GM23338 (cell line): Measurements from ENCODE around the gene RELL1. TPM values are rescaled to one million over a fixed set of nuclear protein-coding genes. Genes with fewer than 3 reads are reported as not detected.

Experiments
- ATAC-seq: fragments of 200-7000 bp; cut with Tn5 transposase; 3 replicates; pipeline ENCODE4 v1.9.1; 2020
- DNase-seq: peaks from one replicate; pipeline ENCODE4 v3.0.0-alpha.2; 2015; ENCODE audit warnings: low spot score
- H2AFZ ChIP-seq: fragments of 200-600 bp; sonication (generic); 2 replicates; pipeline ENCODE4 v1.8.0; 2016; ENCODE audit warnings: antibody characterized with exemption, mild to moderate bottlenecking, moderate library complexity
- H3F3A ChIP-seq: fragments of 200-600 bp; sonication (generic); replicated peaks from 2 replicates; pipeline ENCODE4 v1.8.0; 2017; ENCODE audit warnings: antibody characterized with exemption, mixed run types, low read depth
- H3K27ac ChIP-seq: fragments of 200-600 bp; sonication (generic); 2 replicates; pipeline ENCODE4 v1.6.1; 2016; ENCODE audit warnings: low read depth
- H3K27me3 ChIP-seq: fragments of 200-600 bp; sonication (generic); 2 replicates; pipeline ENCODE4 v1.8.0; 2016; ENCODE audit warnings: mild to moderate bottlenecking, mixed run types, moderate library complexity; ENCODE audit not compliant: insufficient read depth
- H3K36me3 ChIP-seq: fragments of 200-600 bp; sonication (generic); 2 replicates; pipeline ENCODE4 v1.8.0; 2016; ENCODE audit warnings: mild to moderate bottlenecking; ENCODE audit not compliant: insufficient read depth
- H3K4me1 ChIP-seq: fragments of 200-600 bp; sonication (generic); 2 replicates; pipeline ENCODE4 v1.8.0; 2016; ENCODE audit warnings: mild to moderate bottlenecking, moderate library complexity; ENCODE audit not compliant: insufficient read depth
- H3K4me2 ChIP-seq: fragments of 200-600 bp; sonication (generic); 2 replicates; pipeline ENCODE4 v1.7.1; 2017; ENCODE audit warnings: mixed run types
- H3K4me3 ChIP-seq: fragments of 200-600 bp; sonication (generic); 2 replicates; pipeline ENCODE4 v1.6.1; 2016; ENCODE audit warnings: mixed run types
- H3K79me2 ChIP-seq: fragments of 200-600 bp; sonication (generic); replicated peaks from 2 replicates; pipeline ENCODE4 v1.8.0; 2017; ENCODE audit warnings: mild to moderate bottlenecking; ENCODE audit not compliant: insufficient read depth
- H3K9me2 ChIP-seq: fragments of 200-600 bp; sonication (generic); 2 replicates; pipeline ENCODE4 v1.8.0; 2017; ENCODE audit not compliant: insufficient read depth
- H4K20me1 ChIP-seq: fragments of 200-600 bp; sonication (generic); replicated peaks from 2 replicates; pipeline ENCODE4 v1.8.0; 2017; ENCODE audit warnings: mild to moderate bottlenecking; ENCODE audit not compliant: insufficient read depth
- H3K27ac Mint-ChIP-seq: 2 replicates; pipeline ENCODE4 v1.8.0; 2020; ENCODE audit warnings: inconsistent platforms, mild to moderate bottlenecking, moderate library complexity, mixed read lengths
- H3K27me3 Mint-ChIP-seq: 3 replicates; pipeline ENCODE4 v1.8.0; 2022; ENCODE audit warnings: low read depth, mild to moderate bottlenecking, moderate library complexity, mixed read lengths, inconsistent platforms; ENCODE audit not compliant: insufficient read depth, poor library complexity
- H3K36me3 Mint-ChIP-seq: 3 replicates; pipeline ENCODE4 v1.8.0; 2021; ENCODE audit warnings: low read depth, mild to moderate bottlenecking, inconsistent platforms, moderate library complexity, mixed read lengths
- H3K4me1 Mint-ChIP-seq: 3 replicates; pipeline ENCODE4 v1.8.0; 2020; ENCODE audit warnings: mild to moderate bottlenecking, inconsistent platforms, mixed read lengths
- H3K4me3 Mint-ChIP-seq: 3 replicates; pipeline ENCODE4 v1.8.0; 2021; ENCODE audit warnings: moderate library complexity, mild to moderate bottlenecking, inconsistent platforms, mixed read lengths
- H3K9me3 Mint-ChIP-seq: 3 replicates; pipeline ENCODE4 v1.8.0; 2020; ENCODE audit warnings: moderate library complexity, mild to moderate bottlenecking, inconsistent platforms, mixed read lengths
- CREB1 ChIP-seq: fragments of 250-450 bp; sonication (Bioruptor Pico); IDR thresholded peaks from 2 replicates; pipeline ENCODE4 v1.5.0; 2020; ENCODE audit warnings: low read depth, mild to moderate bottlenecking, moderate library complexity
- EZH2 ChIP-seq: fragments of 200-600 bp; sonication (generic); IDR thresholded peaks from one replicate; pipeline ENCODE4 v1.8.0; 2017; ENCODE audit warnings: antibody characterized with exemption, mild to moderate bottlenecking, low read depth; ENCODE audit not compliant: unreplicated experiment
- ZNF331 ChIP-seq: fragments of 250-450 bp; sonication (Bioruptor Pico); IDR thresholded peaks from 2 replicates; pipeline ENCODE4 v1.5.0; 2020; ENCODE audit warnings: low read depth, mild to moderate bottlenecking, moderate library complexity
- polyA plus RNA-seq: library from polyadenylated mRNA; unstranded; fragments of >200 nt; fragmentation: Nextera tagmentation; extraction: Ambion mirVana; gene quantifications from 2 replicates; pipeline ENCODE4 v1.2.1, GENCODE V29; 2016
- total RNA-seq: library from RNA; depleted of rRNA; stranded (reverse); fragments of >200 nt; shearing (Covaris generic); gene quantifications from 2 replicates; pipeline ENCODE4 v1.2.3, GENCODE V29; 2014
- TF ChIP-seq, protein P1 (sequence below): fragments of 250-450 bp; sonication (Bioruptor Pico); IDR thresholded peaks from 2 replicates; pipeline ENCODE4 v1.5.0; 2020; ENCODE audit warnings: mild to moderate bottlenecking, moderate library complexity
- TF ChIP-seq, protein P2 (sequence below), 2 experiments: fragments of 200-600 bp in 1 of 2; sonication (generic) in 1 of 2; conservative IDR thresholded peaks; 2 replicates each; pipeline versions ENCODE4 v1.5.1 to v1.6.1; 2016 to 2017; ENCODE audit warnings: antibody characterized with exemption in 2 of 2, low read depth in 2 of 2, mild to moderate bottlenecking in 2 of 2, moderate library complexity in 1 of 2
- TF ChIP-seq, protein P3 (sequence below): IDR thresholded peaks from 2 replicates; pipeline ENCODE4 v1.6.1; 2016; ENCODE audit warnings: antibody characterized with exemption
- TF ChIP-seq, protein P4 (sequence below): IDR thresholded peaks from one replicate; pipeline ENCODE4 v1.6.1; 2018; ENCODE audit warnings: antibody characterized with exemption; ENCODE audit not compliant: unreplicated experiment

RELL1 gene
- total and polyA plus RNA-seq, 2 experiments from 2014 or later: 2.8 to 28.5 TPM

DNA sequence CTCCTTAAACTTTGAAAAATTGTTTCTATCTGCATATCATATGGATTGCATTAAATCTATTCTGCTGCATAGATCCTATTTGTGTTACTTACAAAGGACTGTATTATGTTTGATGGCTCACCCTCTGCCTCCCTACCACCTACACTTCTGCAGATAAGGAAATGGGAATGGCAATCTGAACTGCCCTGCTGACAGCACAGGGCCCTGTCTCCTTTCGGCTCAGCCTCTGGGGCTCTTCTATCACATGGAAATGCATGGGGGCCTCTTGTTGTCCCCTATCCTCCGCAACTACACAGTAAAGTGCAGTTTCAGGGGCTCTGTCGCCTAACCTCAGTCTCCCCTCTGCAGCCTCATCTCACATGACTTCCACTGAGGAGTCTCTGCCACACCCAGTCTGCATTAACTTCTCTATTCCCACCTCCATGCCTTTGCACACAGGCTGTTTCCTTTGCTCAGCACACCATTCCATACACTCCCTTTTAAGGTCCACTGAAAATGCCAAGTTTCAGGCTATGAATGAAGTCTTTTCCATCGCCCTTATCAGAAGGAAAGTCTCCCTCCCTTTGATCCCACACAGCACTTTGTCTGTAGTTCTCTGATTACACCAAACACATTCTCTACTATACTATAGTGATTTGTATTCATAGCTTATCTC is 12.5 kb downstream of the RELL1 start (continued):
- TF ChIP-seq, protein P1, sequence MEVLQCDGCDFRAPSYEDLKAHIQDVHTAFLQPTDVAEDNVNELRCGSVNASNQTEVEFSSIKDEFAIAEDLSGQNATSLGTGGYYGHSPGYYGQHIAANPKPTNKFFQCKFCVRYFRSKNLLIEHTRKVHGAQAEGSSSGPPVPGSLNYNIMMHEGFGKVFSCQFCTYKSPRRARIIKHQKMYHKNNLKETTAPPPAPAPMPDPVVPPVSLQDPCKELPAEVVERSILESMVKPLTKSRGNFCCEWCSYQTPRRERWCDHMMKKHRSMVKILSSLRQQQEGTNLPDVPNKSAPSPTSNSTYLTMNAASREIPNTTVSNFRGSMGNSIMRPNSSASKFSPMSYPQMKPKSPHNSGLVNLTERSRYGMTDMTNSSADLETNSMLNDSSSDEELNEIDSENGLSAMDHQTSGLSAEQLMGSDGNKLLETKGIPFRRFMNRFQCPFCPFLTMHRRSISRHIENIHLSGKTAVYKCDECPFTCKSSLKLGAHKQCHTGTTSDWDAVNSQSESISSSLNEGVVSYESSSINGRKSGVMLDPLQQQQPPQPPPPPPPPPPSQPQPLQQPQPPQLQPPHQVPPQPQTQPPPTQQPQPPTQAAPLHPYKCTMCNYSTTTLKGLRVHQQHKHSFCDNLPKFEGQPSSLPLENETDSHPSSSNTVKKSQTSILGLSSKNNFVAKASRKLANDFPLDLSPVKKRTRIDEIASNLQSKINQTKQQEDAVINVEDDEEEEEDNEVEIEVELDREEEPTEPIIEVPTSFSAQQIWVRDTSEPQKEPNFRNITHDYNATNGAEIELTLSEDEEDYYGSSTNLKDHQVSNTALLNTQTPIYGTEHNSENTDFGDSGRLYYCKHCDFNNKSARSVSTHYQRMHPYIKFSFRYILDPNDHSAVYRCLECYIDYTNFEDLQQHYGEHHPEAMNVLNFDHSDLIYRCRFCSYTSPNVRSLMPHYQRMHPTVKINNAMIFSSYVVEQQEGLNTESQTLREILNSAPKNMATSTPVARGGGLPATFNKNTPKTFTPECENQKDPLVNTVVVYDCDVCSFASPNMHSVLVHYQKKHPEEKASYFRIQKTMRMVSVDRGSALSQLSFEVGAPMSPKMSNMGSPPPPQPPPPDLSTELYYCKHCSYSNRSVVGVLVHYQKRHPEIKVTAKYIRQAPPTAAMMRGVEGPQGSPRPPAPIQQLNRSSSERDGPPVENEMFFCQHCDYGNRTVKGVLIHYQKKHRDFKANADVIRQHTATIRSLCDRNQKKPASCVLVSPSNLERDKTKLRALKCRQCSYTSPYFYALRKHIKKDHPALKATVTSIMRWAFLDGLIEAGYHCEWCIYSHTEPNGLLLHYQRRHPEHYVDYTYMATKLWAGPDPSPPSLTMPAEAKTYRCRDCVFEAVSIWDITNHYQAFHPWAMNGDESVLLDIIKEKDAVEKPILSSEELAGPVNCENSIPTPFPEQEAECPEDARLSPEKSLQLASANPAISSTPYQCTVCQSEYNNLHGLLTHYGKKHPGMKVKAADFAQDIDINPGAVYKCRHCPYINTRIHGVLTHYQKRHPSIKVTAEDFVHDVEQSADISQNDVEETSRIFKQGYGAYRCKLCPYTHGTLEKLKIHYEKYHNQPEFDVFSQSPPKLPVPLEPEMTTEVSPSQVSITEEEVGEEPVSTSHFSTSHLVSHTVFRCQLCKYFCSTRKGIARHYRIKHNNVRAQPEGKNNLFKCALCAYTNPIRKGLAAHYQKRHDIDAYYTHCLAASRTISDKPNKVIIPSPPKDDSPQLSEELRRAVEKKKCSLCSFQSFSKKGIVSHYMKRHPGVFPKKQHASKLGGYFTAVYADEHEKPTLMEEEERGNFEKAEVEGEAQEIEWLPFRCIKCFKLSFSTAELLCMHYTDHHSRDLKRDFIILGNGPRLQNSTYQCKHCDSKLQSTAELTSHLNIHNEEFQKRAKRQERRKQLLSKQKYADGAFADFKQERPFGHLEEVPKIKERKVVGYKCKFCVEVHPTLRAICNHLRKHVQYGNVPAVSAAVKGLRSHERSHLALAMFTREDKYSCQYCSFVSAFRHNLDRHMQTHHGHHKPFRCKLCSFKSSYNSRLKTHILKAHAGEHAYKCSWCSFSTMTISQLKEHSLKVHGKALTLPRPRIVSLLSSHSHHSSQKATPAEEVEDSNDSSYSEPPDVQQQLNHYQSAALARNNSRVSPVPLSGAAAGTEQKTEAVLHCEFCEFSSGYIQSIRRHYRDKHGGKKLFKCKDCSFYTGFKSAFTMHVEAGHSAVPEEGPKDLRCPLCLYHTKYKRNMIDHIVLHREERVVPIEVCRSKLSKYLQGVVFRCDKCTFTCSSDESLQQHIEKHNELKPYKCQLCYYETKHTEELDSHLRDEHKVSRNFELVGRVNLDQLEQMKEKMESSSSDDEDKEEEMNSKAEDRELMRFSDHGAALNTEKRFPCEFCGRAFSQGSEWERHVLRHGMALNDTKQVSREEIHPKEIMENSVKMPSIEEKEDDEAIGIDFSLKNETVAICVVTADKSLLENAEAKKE: no peak
- TF ChIP-seq CREB1 (CRISPR knock-in tag) (no peak), ZNF331 (CRISPR knock-in tag) (no peak)

DNA sequence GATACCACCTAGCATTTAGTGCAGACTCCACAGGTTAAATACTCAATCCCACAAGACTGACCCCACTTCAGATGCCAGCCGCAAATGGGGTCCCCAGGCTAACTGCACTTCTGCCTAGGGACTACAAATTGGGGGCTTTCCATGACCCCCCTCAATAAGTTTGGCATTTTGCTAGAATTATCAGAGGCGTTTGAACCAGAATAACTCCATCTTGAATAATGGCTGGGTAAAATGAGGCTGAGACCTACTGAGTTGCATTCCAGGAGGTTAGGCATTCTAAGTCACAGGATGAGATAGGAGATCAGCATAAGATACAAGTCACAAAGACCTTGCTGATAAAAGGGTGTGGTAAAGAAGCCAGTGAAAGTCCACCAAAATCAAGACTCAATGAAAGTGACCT is 15.1 kb downstream of the RELL1 start:
- peaks cover 28% of the 10 kb centered on the region; the same call in 1 of the 2 replicates for H3K4me1 ChIP-seq
- no peak overlapping the region for H2AFZ ChIP-seq
- Mint-ChIP-seq H3K27ac (no peak overlapping the region), H3K4me3 (no peak overlapping the region), H3K27me3 (no peaks in the 10 kb centered on the region), H3K4me1 (peaks cover 17% of the 10 kb centered on the region), H3K9me3 (peaks cover 7% of the 10 kb centered on the region; the same call in 2 of the 3 replicates), H3K36me3 (peaks cover 8% of the 10 kb centered on the region; the same call in 2 of the 3 replicates)
- no peaks in the 10 kb centered on the region for H3K36me3 ChIP-seq
- DNase-seq (no peak), ATAC-seq (no peak)
- H3K27ac ChIP-seq: no peak overlapping the region
- H4K20me1 ChIP-seq: peaks cover 9% of the 10 kb centered on the region; the same call in 1 of the 2 replicates
- no peaks in the 10 kb centered on the region for H3F3A ChIP-seq
- H3K4me2 ChIP-seq: no peak overlapping the region
- H3K27me3 ChIP-seq: no peaks in the 10 kb centered on the region
- no peak overlapping the region for H3K4me3 ChIP-seq
- H3K79me2 ChIP-seq: peaks cover 35% of the 10 kb centered on the region
- H3K9me2 ChIP-seq: peaks cover 1% of the 10 kb centered on the region; the same call in 1 of the 2 replicates
- TF ChIP-seq EZH2 (no peak), CREB1 (CRISPR knock-in tag) (no peak)
- TF ChIP-seq, protein P2, sequence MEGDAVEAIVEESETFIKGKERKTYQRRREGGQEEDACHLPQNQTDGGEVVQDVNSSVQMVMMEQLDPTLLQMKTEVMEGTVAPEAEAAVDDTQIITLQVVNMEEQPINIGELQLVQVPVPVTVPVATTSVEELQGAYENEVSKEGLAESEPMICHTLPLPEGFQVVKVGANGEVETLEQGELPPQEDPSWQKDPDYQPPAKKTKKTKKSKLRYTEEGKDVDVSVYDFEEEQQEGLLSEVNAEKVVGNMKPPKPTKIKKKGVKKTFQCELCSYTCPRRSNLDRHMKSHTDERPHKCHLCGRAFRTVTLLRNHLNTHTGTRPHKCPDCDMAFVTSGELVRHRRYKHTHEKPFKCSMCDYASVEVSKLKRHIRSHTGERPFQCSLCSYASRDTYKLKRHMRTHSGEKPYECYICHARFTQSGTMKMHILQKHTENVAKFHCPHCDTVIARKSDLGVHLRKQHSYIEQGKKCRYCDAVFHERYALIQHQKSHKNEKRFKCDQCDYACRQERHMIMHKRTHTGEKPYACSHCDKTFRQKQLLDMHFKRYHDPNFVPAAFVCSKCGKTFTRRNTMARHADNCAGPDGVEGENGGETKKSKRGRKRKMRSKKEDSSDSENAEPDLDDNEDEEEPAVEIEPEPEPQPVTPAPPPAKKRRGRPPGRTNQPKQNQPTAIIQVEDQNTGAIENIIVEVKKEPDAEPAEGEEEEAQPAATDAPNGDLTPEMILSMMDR (conservative IDR thresholded peaks at IDR 0.05; ENCODE audit: low read depth in 2 of 2): no peak
- TF ChIP-seq, protein P3, sequence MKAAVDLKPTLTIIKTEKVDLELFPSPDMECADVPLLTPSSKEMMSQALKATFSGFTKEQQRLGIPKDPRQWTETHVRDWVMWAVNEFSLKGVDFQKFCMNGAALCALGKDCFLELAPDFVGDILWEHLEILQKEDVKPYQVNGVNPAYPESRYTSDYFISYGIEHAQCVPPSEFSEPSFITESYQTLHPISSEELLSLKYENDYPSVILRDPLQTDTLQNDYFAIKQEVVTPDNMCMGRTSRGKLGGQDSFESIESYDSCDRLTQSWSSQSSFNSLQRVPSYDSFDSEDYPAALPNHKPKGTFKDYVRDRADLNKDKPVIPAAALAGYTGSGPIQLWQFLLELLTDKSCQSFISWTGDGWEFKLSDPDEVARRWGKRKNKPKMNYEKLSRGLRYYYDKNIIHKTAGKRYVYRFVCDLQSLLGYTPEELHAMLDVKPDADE: no peak
- TF ChIP-seq, protein P4, sequence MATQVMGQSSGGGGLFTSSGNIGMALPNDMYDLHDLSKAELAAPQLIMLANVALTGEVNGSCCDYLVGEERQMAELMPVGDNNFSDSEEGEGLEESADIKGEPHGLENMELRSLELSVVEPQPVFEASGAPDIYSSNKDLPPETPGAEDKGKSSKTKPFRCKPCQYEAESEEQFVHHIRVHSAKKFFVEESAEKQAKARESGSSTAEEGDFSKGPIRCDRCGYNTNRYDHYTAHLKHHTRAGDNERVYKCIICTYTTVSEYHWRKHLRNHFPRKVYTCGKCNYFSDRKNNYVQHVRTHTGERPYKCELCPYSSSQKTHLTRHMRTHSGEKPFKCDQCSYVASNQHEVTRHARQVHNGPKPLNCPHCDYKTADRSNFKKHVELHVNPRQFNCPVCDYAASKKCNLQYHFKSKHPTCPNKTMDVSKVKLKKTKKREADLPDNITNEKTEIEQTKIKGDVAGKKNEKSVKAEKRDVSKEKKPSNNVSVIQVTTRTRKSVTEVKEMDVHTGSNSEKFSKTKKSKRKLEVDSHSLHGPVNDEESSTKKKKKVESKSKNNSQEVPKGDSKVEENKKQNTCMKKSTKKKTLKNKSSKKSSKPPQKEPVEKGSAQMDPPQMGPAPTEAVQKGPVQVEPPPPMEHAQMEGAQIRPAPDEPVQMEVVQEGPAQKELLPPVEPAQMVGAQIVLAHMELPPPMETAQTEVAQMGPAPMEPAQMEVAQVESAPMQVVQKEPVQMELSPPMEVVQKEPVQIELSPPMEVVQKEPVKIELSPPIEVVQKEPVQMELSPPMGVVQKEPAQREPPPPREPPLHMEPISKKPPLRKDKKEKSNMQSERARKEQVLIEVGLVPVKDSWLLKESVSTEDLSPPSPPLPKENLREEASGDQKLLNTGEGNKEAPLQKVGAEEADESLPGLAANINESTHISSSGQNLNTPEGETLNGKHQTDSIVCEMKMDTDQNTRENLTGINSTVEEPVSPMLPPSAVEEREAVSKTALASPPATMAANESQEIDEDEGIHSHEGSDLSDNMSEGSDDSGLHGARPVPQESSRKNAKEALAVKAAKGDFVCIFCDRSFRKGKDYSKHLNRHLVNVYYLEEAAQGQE: no peak
